Placental pericyte (primary cell): Measurements from ENCODE around the gene MLH3. TPM values are rescaled to one million over a fixed set of nuclear protein-coding genes. Genes with fewer than 3 reads are reported as not detected.

Source experiments
- small RNA-seq: library from RNA; depleted of rRNA; stranded (forward); fragments of <200 nt; gene quantifications from one replicate; pipeline ENCODE3, GENCODE V24; 2012; ENCODE audit warnings: low replicate concordance
- total RNA-seq: library from RNA; depleted of rRNA; stranded (reverse); fragments of >200 nt; gene quantifications from 2 replicates; pipeline ENCODE4 v1.2.3, GENCODE V29; 2012

Gene MLH3
- total RNA-seq = 17.5 and 27.2 TPM in 2 replicates

DNA sequence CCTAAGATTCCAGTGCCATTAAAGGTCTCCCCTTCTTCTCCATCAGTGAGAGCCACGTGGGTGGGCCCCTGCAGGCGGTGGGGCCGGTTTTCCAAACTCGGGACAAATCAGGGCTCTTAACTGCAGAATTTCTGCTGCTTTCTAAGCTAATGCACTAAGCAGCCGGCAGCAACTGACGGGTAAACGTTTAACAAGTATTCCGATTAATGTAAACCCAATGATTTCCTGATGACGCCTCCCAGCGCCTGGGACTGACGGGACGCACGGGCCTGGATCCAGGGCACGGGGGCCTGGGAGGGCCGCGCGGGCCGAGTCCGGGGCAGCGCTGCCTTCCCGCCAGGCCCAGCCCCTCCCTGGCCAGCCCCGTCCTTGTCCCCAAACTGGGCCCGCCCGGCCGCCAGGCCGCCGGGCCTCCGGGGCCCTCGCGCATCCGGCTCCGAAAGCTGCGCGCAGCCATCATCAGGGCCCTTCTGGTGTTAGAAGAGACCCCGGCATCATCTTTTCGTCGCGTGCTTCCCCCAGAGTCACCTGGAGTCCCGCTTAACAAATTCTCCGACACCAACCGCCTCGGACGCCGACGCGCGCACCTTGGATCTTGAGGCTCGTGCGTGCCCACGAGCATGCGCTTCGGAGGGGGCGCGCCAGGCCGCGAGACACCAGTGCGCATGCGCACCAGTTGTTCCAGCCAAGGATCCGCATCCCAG lies at the start of gene MLH3:
MLH3 (minus strand) TSS at position 616 of the 704 bp plus-strand sequence. CDS start 1,812 bp downstream, outside the sequence.

DNA sequence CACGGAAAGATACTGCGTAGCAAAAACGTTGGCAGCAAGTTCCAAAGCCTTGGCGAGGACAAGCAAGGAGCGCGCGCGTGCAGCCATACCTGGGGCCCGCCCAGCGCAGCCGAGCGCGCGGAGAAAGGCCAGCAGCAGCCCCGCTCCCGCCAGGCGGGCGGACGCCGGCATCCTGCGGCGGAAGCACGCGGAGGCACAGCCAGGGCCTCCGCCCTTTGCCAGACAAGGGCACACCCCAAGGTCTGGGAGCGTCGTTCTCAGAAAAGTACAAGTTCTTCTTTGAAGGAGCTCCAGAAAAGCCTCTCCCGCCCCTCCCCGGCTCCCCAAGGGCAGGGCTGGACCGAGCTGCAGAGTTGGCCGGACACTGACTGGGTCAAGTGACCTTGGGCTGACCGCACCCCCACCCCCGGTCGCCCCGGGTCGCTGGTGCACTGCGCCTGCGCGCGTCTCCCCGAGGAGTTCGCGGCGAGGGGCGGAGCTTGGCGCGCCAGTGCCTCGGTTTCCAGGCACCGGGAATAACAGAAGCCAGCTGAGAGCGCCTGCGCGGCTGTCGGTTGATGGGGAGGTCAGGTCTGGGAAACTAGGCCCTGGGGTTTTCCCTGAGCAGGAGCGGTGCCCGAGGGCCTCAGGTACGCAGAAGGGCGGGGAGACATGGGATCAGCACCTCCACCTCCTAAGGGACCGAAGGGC lies 18.0 kb upstream of the MLH3 start, which contains the start of gene ZC2HC1C:
ZC2HC1C (plus strand) TSS at position 521 of the 690 bp plus-strand sequence. CDS start 933 bp downstream, outside the sequence.

DNA sequence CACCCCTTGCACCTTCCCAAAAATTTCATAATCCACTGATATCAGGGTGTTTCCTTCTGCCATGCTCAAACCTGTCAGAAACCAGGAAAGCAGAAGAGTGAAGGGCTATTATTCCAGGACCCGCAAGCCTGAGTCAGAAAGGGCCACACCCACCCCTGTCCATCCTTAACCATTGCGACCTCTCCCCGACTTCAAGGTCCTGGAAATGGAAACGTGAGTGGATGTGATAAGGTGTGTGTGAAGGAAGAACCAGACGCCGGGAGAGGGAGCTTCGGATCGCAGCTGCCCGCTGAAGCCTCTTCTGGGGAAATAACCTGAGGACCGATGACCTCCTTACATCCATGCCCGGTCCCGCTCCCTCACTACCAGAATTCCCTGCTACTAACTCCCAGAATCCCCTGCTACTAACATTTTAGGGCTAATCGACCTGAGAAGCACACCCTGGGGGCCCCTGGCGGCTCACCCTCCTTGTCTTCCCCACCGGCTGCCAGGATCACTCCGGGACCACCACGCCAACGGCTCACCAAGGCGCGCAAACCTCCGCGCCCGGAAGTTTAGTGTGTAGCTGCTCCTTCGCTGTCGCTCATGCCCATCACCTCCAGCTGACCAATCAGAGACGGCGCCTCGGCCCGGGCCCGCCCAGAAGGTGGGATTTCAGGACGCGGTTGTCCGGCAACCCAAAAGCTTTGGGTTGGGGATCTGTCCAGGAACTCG lies 12.4 kb upstream of the MLH3 start, which contains the start of gene ACYP1:
ACYP1 (minus strand) TSS at position 534 of the 714 bp plus-strand sequence; CDS start at position 63, 471 bp downstream.

DNA sequence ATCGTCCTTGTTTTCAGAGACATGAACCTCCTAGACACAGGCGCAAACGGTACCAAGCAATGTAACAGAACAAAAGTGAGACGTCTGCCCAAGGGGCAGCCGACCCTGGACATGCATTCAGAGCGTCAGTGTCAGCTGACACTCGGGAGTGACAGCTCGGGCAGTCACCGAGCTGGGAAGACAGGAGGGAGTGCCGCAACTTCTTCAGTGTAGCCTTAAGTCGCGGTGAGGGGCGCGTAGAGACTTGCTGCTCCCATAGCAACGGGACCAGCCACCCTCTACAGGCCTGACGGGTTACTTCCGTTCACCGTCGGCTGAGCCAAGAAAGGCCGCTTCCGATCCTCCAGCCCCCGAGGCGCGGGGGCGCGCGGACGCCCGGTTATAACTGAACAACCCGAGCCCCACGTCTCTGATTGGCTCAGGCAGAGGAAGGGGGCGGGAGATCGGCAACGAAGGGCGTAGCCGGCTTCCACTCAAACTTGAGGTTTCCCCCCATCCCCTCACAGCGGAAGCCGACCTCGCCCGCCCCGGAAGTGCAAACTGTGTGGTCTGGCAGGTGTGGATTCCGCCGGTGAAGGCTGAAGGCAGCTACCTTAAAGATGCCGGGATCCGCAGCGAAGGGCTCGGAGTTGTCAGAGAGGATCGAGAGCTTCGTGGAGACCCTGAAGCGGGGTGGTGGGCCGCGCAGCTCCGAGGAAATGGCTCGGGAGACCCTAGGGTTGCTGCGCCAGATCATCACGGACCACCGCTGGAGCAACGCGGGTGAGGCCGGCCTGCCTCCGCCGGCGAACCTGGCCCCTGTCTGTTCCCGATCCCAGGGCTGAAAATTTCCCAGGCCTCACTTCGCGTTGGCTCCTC lies 48.6 kb downstream of the MLH3 start, which contains the start of gene EIF2B2:
EIF2B2 (plus strand) TSS at position 530 of the 858 bp plus-strand sequence; CDS start at position 600, 70 bp downstream.

Small RNA genes within 50 kb of the gene (small RNA-seq; reads per million reads assigned to genes)
- gene RNU6-689P = not detected

Other genes with a start within 250 kb of the MLH3 start
- not detected in 2 replicates for gene PROX2, start 175.3 kb downstream of the MLH3 start, total RNA-seq
- 88.0 and 99.2 TPM in 2 replicates for gene DLST, start 169.6 kb downstream of the MLH3 start, total RNA-seq
- 1.4 and 2.2 TPM in 2 replicates for gene RPS6KL1, start 128.2 kb downstream of the MLH3 start, total RNA-seq
- gene PGF, start 95.9 kb downstream of the MLH3 start, total RNA-seq = 0.22 and 2.4 TPM in 2 replicates
- gene EIF2B2, start 48.5 kb downstream of the MLH3 start, total RNA-seq = 47.5 and 60.7 TPM in 2 replicates
- 1.3 and 8.9 TPM in 2 replicates for gene ACYP1, start 12.6 kb upstream of the MLH3 start, total RNA-seq
- gene ZC2HC1C, start 18.2 kb upstream of the MLH3 start, total RNA-seq = 0.22 and 2.3 TPM in 2 replicates
- 30.6 and 33.8 TPM in 2 replicates for gene NEK9, start 75.6 kb upstream of the MLH3 start, total RNA-seq
- gene TMED10, start 125.1 kb upstream of the MLH3 start, total RNA-seq = 263 and 440 TPM in 2 replicates
- 18.9 and 25.4 TPM in 2 replicates for gene FOS, start 227.4 kb upstream of the MLH3 start, total RNA-seq